ENCODE measurements around the gene EPC1. TPM values are rescaled to one million over a fixed set of nuclear protein-coding genes. Genes with fewer than 3 reads are reported as not detected.
"Not testable (repeated sequence)": the region's sequence is repeated elsewhere in the genome, so short reads cannot be mapped to it uniquely, and the experiment has no call there.

EPC1 gene
- total RNA-seq, 2 donors from 2014 or later, result 178 to 189 TPM

DNA sequence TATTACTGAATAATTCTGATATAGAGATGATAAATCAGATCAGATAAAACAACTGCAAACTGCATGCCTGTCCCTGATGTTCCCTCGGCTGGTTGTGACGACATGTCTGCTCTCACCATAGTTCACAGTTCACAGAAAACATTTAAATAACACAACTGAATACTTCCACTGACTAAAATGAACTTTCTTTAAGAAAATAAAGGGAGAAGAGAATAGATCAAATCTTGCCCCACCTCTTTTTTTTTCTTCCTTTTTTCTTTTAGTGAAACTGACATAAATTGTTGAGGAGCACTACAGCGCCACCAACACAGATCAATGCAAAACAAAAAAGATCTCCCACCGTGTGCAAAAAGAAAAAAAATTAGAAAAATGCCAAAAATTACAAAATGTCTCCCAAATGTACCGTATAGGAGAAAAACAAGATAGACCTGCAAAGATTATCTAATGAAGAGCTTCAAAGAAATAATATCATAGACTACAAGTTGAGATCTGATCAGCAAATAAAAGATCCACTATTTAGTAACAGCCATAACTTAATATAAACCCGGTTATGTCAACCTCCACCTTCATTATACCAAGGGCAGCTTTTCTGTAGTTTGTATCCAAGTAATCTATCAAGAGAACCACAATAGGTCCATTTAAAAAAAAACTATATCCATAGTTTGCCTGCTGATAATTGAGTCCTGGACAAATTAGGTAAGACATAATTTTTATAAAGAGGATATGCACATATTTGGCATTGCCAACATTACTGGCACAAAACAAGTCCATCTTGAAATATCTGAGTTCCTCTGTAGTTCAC lies 30.7 kb upstream of the EPC1 start:
- H3K9me3 ChIP-seq (ENCODE audit: control insufficient read depth, low read length, poor library complexity, severe bottlenecking), result no peaks in the 10 kb centered on the region
- H3K4me1 Mint-ChIP-seq, result peaks cover 14% of the 10 kb centered on the region
- H3K36me3 Mint-ChIP-seq (ENCODE audit: low read depth), result no peaks in the 10 kb centered on the region
- DNase-seq (peak in 1 of 3 donors; percentile 20), ATAC-seq (peak; percentile 27)
- no peaks in the 10 kb centered on the region for H3K27me3 Mint-ChIP-seq
- H3K4me3 Mint-ChIP-seq, result no peak overlapping the region
- H3K27ac Mint-ChIP-seq, result no peak overlapping the region

- Mint-ChIP-seq H3K4me1 (peaks cover 21% of the 10 kb centered on the region), H3K27ac (no peak overlapping the region), H3K36me3 (ENCODE audit: low read depth) (no peaks in the 10 kb centered on the region), H3K27me3 (no peaks in the 10 kb centered on the region), H3K4me3 (no peak overlapping the region)
- H3K9me3 ChIP-seq (ENCODE audit: control insufficient read depth, low read length, poor library complexity, severe bottlenecking), result no peaks in the 10 kb centered on the region
- DNase-seq, result no peak
- no peak for ATAC-seq
Observed at GRCh38 chr10:32376771-32377170, 29.8 kb upstream of the EPC1 start.

DNA sequence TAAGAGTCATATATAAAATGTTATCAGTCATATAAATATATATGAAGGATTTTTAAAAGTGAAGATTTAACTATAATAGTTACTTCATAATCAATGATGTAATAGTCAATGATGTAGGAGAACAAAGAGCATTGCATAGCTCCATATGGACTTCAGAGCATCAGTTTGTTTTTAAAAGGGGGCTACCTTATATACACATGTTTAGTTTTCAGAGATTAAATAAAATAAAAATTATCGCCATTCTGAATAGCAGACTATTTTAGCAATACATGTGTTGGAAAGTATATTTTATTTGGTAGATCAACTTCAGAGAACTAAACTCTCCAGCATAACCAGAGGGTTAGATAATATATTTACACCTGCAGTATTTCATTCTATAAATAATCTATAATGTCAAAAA lies 29.1 kb upstream of the EPC1 start:
- no peak for DNase-seq
- no peaks in the 10 kb centered on the region for H3K9me3 ChIP-seq (ENCODE audit: control insufficient read depth, low read length, poor library complexity, severe bottlenecking)
- H3K36me3 Mint-ChIP-seq (ENCODE audit: low read depth), result no peaks in the 10 kb centered on the region
- H3K27me3 Mint-ChIP-seq, result no peaks in the 10 kb centered on the region
- no peak overlapping the region for H3K4me3 Mint-ChIP-seq
- no peak for ATAC-seq
- peaks cover 23% of the 10 kb centered on the region for H3K4me1 Mint-ChIP-seq
- H3K27ac Mint-ChIP-seq, result no peak overlapping the region

GRCh38 chr10:32375631-32376030 lies 28.7 kb upstream of the EPC1 start:
- Mint-ChIP-seq H3K27ac (no peak overlapping the region), H3K27me3 (no peaks in the 10 kb centered on the region), H3K36me3 (ENCODE audit: low read depth) (no peaks in the 10 kb centered on the region), H3K4me3 (peak overlapping the region; percentile 56), H3K4me1 (peaks cover 24% of the 10 kb centered on the region)
- ATAC-seq (no peak), DNase-seq (no peak)
- no peaks in the 10 kb centered on the region for H3K9me3 ChIP-seq (ENCODE audit: control insufficient read depth, low read length, poor library complexity, severe bottlenecking)

DNA sequence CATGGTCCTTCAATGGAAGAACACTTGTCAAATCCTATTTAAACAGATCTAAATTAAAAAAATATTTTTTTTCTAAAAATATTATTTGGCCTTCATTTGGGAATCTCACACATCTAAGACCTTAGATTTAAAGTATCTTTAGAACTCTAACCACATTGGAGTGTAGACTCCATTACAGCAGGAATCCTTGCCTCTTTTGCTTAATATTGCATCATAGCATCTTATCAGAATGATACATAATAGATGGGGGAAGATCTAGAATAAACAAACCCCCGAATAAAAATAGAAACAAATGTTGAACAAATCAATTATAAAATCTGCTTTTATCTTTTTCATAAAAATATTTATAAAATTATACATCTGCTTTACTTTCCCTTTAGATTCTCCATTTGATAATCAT lies 27.6 kb upstream of the EPC1 start:
- no peak for DNase-seq
- Mint-ChIP-seq H3K36me3 (ENCODE audit: low read depth) (no peaks in the 10 kb centered on the region), H3K4me1 (peaks cover 29% of the 10 kb centered on the region), H3K27ac (no peak overlapping the region), H3K4me3 (peak overlapping the region; percentile 56), H3K27me3 (no peaks in the 10 kb centered on the region)
- no peak for ATAC-seq
- H3K9me3 ChIP-seq (ENCODE audit: control insufficient read depth, low read length, poor library complexity, severe bottlenecking), result no peaks in the 10 kb centered on the region

GRCh38 chr10:32373496-32373895 lies 26.5 kb upstream of the EPC1 start:
- no peaks in the 10 kb centered on the region for H3K27me3 Mint-ChIP-seq
- no peak for ATAC-seq
- DNase-seq, result no peak
- no peaks in the 10 kb centered on the region for H3K36me3 Mint-ChIP-seq (ENCODE audit: low read depth)
- peaks cover 34% of the 10 kb centered on the region for H3K4me1 Mint-ChIP-seq
- peak overlapping the region; percentile 83 for H3K27ac Mint-ChIP-seq
- no peak overlapping the region for H3K4me3 Mint-ChIP-seq
- no peaks in the 10 kb centered on the region for H3K9me3 ChIP-seq (ENCODE audit: control insufficient read depth, low read length, poor library complexity, severe bottlenecking)

DNA sequence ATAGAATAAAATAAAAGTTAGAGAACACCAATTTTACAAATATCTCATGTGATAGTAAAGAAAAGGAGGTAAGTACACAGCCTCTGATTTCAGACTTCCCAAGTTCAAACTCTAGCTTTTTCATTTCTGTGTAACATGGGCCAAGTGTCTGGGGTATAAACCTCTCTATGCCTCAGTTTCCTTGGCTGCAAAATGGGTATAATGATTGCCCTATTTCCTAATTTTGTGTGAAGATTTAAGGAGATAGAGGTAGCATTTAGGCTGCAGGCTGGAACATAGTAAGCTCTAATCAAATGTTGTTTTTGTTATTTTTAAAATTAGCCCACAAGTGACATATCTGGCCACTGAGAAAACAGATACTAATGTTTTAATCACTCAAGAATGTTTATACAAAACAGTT lies 26.1 kb upstream of the EPC1 start:
- ATAC-seq (no peak), DNase-seq (no peak)
- no peaks in the 10 kb centered on the region for H3K36me3 Mint-ChIP-seq (ENCODE audit: low read depth)
- no peak overlapping the region for H3K4me3 Mint-ChIP-seq
- peak overlapping the region; percentile 83 for H3K27ac Mint-ChIP-seq
- H3K4me1 Mint-ChIP-seq, result peaks cover 37% of the 10 kb centered on the region
- H3K9me3 ChIP-seq (ENCODE audit: control insufficient read depth, low read length, poor library complexity, severe bottlenecking), result no peaks in the 10 kb centered on the region
- H3K27me3 Mint-ChIP-seq, result no peaks in the 10 kb centered on the region

GRCh38 chr10:32372000-32372875 lies 25.3 kb upstream of the EPC1 start:
- no peaks in the 10 kb centered on the region for H3K27me3 Mint-ChIP-seq
- peak overlapping the region; percentile 83 for H3K27ac Mint-ChIP-seq
- ATAC-seq (no peak), DNase-seq (no peak)
- peaks cover 42% of the 10 kb centered on the region for H3K4me1 Mint-ChIP-seq
- H3K4me3 Mint-ChIP-seq, result peak overlapping the region; percentile 56
- H3K36me3 Mint-ChIP-seq (ENCODE audit: low read depth), result peaks cover 2% of the 10 kb centered on the region
- no peaks in the 10 kb centered on the region for H3K9me3 ChIP-seq (ENCODE audit: control insufficient read depth, low read length, poor library complexity, severe bottlenecking)

DNA sequence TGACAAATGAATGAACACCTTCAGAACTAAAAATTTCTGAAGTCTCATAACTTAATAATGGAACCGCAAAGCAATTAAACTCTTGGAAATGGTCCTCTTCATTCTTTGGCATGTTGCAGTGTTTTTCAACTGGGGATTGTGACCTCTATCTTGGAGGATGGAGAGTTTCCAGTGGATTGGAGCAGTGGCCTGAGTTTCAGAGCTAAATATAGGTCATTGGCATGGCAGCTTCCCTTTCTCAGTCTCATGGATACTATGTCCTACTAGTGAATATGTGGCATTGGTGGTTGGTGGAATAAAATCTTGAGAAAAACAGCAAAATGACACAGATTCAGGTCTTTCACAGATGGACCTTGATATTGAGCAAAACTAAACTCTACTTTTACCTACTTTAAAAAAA lies 24.1 kb upstream of the EPC1 start:
- H3K4me1 Mint-ChIP-seq, result peaks cover 44% of the 10 kb centered on the region
- DNase-seq (no peak), ATAC-seq (no peak)
- H3K27me3 Mint-ChIP-seq, result no peaks in the 10 kb centered on the region
- H3K4me3 Mint-ChIP-seq, result no peak overlapping the region
- H3K27ac Mint-ChIP-seq, result peak overlapping the region; percentile 83
- H3K36me3 Mint-ChIP-seq (ENCODE audit: low read depth), result peaks cover 2% of the 10 kb centered on the region
- no peaks in the 10 kb centered on the region for H3K9me3 ChIP-seq (ENCODE audit: control insufficient read depth, low read length, poor library complexity, severe bottlenecking)

DNA sequence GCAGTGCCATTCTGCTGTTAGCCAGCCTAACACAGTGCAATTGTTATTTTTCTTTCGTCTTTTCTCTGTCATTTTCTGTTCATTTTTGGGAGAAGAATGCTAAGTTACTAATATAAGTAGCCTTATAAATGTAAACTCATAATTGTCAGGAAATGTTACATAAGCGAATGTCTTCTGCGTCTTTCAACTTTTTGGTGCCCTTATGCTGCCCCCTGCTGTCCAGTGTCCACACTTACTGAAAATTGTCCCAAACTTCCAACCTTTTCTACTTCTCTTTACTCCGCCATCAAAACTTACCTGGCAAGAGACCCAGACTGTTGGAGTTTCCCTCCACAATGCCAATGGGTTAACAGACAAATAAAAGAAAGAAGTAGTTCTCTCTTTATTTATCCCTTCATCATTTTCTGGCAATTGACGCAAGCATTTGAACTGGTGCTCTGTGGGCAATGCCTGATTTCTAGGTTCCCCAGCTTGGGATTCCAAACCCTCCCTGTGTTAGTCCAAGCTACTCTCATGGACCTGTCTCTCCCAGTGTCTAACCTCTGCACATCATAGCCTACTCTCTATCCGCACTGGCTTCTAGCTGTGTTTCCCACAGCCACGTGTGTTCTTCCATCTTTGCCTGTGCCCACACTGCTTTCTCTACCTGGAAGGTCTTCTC lies 21.0 kb upstream of the EPC1 start:
- Mint-ChIP-seq H3K36me3 (ENCODE audit: low read depth) (peaks cover 2% of the 10 kb centered on the region), H3K4me3 (peak overlapping the region; percentile 82), H3K27me3 (no peaks in the 10 kb centered on the region), H3K27ac (peak overlapping the region; percentile 97), H3K4me1 (peaks cover 48% of the 10 kb centered on the region)
- no peaks in the 10 kb centered on the region for H3K9me3 ChIP-seq (ENCODE audit: control insufficient read depth, low read length, poor library complexity, severe bottlenecking)
- ATAC-seq (peak; percentile 74), DNase-seq (peak; percentile 53 to 63 (median 56))

DNA sequence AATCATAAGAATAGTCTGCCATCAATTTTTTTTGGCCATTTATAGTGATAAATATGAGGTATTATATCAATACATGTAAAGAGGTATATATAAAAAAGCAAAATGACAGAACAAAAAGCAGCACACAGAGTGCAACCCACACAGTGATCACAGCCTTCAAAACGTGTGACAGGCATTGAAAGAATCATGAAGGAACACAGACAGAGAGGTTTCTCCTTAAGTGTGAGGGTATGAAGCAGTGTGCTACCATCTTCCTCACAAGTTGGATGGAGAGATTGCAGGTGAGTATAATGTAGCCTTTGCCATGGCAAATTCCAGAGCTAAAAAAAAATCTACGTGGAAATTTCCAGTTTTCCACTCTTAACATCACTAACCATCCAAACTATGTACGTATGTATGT lies 19.6 kb upstream of the EPC1 start:
- Mint-ChIP-seq H3K27ac (peak overlapping the region; percentile 92), H3K27me3 (no peaks in the 10 kb centered on the region), H3K4me1 (peaks cover 52% of the 10 kb centered on the region), H3K4me3 (no peak overlapping the region), H3K36me3 (ENCODE audit: low read depth) (peaks cover 2% of the 10 kb centered on the region)
- DNase-seq (no peak), ATAC-seq (no peak)
- H3K9me3 ChIP-seq (ENCODE audit: control insufficient read depth, low read length, poor library complexity, severe bottlenecking), result no peaks in the 10 kb centered on the region

GRCh38 chr10:32366111-32366510 lies 19.2 kb upstream of the EPC1 start:
- DNase-seq (no peak), ATAC-seq (no peak)
- H3K4me1 Mint-ChIP-seq, result peaks cover 53% of the 10 kb centered on the region
- H3K36me3 Mint-ChIP-seq (ENCODE audit: low read depth), result peaks cover 2% of the 10 kb centered on the region
- H3K9me3 ChIP-seq (ENCODE audit: control insufficient read depth, low read length, poor library complexity, severe bottlenecking), result no peaks in the 10 kb centered on the region
- H3K4me3 Mint-ChIP-seq, result peak overlapping the region; percentile 80
- peak overlapping the region; percentile 92 for H3K27ac Mint-ChIP-seq
- no peaks in the 10 kb centered on the region for H3K27me3 Mint-ChIP-seq

- Mint-ChIP-seq H3K4me1 (peaks cover 53% of the 10 kb centered on the region), H3K4me3 (peak overlapping the region; percentile 80), H3K27ac (peak overlapping the region; percentile 92)
- ATAC-seq; DNase-seq; H3K27me3 Mint-ChIP-seq; H3K36me3 Mint-ChIP-seq (ENCODE audit: low read depth); H3K9me3 ChIP-seq (ENCODE audit: control insufficient read depth, low read length, poor library complexity, severe bottlenecking): not testable (repeated sequence)
Observed at GRCh38 chr10:32365404-32365803, 18.4 kb upstream of the EPC1 start.

Measured in T-helper 17 cell (primary cell).